Nephron progenitor cell (in vitro differentiated cells): Measurements from ENCODE around the gene TRIM63.

Experiments
- DNase-seq: peaks from one replicate; pipeline ENCODE4 v3.0.0; 2021
- H3K27ac Mint-ChIP-seq: 2 replicates; pipeline ENCODE4 v1.8.0; 2021; ENCODE audit warnings: mild to moderate bottlenecking, moderate library complexity, mixed read lengths
- H3K27me3 Mint-ChIP-seq: 2 replicates; pipeline ENCODE4 v1.8.0; 2021; ENCODE audit warnings: mild to moderate bottlenecking, low read depth, mixed read lengths; ENCODE audit not compliant: poor library complexity
- H3K36me3 Mint-ChIP-seq: 2 replicates; pipeline ENCODE4 v1.8.0; 2021; ENCODE audit warnings: low read depth, mixed read lengths
- H3K4me1 Mint-ChIP-seq: 2 replicates; pipeline ENCODE4 v1.8.0; 2021; ENCODE audit warnings: mixed read lengths
- H3K4me3 Mint-ChIP-seq: 2 replicates; pipeline ENCODE4 v1.8.0; 2021; ENCODE audit warnings: mild to moderate bottlenecking, moderate library complexity, mixed read lengths
- H3K9me3 Mint-ChIP-seq: 2 replicates; pipeline ENCODE4 v1.8.0; 2021; ENCODE audit warnings: mild to moderate bottlenecking, moderate library complexity, mixed read lengths
- CTCF ChIP-seq: fragments of 200-600 bp; sonication (generic); IDR thresholded peaks from 2 replicates; pipeline ENCODE4 v1.5.0; 2021; ENCODE audit warnings: antibody characterized with exemption

TRIM63 gene

DNA sequence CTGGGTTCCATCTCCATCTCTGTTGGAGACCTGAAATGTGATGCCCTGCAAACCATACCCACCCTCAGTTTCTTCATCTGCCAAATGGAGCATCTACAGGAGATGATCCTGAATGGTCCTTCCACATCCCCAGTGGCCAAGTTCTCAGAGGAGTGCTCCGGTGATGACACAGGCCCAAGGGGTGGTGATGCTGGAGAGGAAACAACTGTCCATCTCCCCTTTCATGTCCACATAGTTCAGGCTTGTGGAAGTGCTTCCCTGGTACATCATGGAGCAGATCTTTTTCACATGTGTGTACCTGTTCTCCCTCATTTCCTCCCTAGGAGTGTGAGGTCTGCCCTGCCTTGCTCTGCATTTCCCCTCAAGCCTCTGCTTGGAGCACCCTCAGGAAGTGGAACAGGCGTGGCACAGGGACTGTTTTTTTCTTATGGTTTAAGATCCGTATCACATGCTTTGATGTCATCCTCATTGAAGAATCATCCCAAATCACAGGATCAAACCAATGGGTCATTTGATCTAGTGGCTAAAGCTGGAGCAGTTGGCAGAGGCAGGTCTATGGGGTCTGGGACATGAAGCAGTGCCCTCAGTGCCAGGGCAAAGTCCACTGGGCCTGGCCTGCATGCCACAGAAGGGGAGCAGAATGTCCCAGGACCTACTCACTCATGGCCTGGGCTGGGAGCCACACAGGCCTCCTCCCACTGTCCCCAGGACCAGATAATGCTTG is 8.2 kb upstream of the TRIM63 start:
- H3K9me3 Mint-ChIP-seq: no peaks in the 10 kb centered on the region
- H3K4me1 Mint-ChIP-seq: peaks cover 29% of the 10 kb centered on the region
- no peak overlapping the region for H3K4me3 Mint-ChIP-seq
- no peak for TF ChIP-seq CTCF
- H3K27ac Mint-ChIP-seq: no peak overlapping the region
- peaks cover 32% of the 10 kb centered on the region for H3K27me3 Mint-ChIP-seq
- no peak for DNase-seq
- H3K36me3 Mint-ChIP-seq: no peaks in the 10 kb centered on the region

DNA sequence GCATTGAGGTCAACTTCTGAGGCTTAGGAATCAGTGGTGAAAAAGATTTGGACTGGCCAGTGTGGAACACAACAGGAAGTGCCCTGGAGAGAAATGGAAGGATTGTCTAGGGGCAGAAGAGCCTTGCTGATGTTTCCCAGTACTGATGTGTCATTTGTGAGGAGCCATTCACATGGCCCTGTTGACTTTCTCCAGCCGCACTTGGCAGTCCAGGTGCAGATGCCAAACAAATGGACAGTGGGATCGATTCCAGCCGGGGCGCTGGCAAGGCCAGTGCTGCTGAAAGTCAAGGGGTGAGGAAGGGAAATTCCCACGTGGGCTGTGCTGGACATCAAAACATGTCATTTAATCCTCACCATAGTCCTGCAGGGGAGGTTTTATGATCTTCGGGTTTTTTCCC is 4.9 kb upstream of the TRIM63 start:
- Mint-ChIP-seq H3K27ac (peak overlapping the region; percentile 20), H3K36me3 (no peaks in the 10 kb centered on the region), H3K4me1 (peaks cover 31% of the 10 kb centered on the region), H3K4me3 (no peak overlapping the region), H3K9me3 (no peaks in the 10 kb centered on the region), H3K27me3 (peaks cover 23% of the 10 kb centered on the region)
- DNase-seq: no peak
- TF ChIP-seq CTCF: no peak

DNA sequence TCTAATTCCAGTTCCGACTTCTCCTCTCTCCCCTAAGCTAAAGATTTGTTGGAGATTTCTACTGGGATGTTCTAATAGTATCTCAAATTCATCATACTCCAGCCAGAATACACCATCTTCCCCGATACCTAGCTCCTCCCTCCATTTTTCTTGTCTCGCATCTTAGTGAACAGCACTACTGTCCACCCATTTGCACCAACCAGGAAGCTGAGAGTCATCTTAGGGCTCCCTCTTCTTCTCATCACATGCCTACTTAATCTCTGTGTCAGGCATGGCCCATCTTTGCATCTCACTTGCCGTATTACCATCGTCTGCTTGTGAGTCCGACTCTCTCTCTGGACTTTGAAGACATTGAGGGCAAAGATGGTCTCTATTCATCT is 3.5 kb upstream of the TRIM63 start:
- TF ChIP-seq CTCF: no peak
- Mint-ChIP-seq H3K4me3 (no peak overlapping the region), H3K27me3 (peaks cover 20% of the 10 kb centered on the region), H3K4me1 (peaks cover 44% of the 10 kb centered on the region), H3K27ac (no peak overlapping the region), H3K9me3 (no peaks in the 10 kb centered on the region), H3K36me3 (no peaks in the 10 kb centered on the region)
- no peak for DNase-seq

GRCh38 chr1:26070296-26070962 is 3.0 kb upstream of the TRIM63 start:
- TF ChIP-seq CTCF: no peak
- H3K27me3 Mint-ChIP-seq: peaks cover 21% of the 10 kb centered on the region
- H3K4me3 Mint-ChIP-seq: no peak overlapping the region
- no peak overlapping the region for H3K27ac Mint-ChIP-seq
- no peak for DNase-seq
- no peaks in the 10 kb centered on the region for H3K36me3 Mint-ChIP-seq
- no peaks in the 10 kb centered on the region for H3K9me3 Mint-ChIP-seq
- peaks cover 46% of the 10 kb centered on the region for H3K4me1 Mint-ChIP-seq

GRCh38 chr1:26069941-26070295 is 2.5 kb upstream of the TRIM63 start:
- no peak for DNase-seq
- no peak overlapping the region for H3K4me3 Mint-ChIP-seq
- no peak overlapping the region for H3K27ac Mint-ChIP-seq
- H3K27me3 Mint-ChIP-seq: peaks cover 26% of the 10 kb centered on the region
- peaks cover 46% of the 10 kb centered on the region for H3K4me1 Mint-ChIP-seq
- no peak for TF ChIP-seq CTCF
- H3K36me3 Mint-ChIP-seq: no peaks in the 10 kb centered on the region
- no peaks in the 10 kb centered on the region for H3K9me3 Mint-ChIP-seq

DNA sequence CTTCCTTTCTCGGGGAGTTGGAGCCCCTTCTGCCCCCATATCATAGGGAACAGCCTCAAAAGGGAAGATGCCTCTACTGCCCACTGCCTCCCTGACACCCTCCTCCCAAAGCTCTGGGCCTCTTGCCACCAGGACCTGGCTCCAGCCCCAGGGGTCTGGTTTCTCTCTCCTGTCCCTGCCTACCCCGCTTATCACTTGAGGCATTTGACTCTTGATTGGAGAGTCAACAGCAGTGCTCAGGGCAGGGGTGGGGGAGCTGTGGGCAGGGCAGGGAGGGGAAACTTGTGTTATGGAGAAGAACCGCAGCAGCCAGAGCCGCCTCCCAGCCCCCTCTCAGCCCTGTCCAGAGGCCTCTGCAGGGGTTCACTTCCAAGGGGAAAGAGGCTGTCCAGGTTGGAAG is 573 bp downstream of the TRIM63 start:
- H3K9me3 Mint-ChIP-seq: no peaks in the 10 kb centered on the region
- no peak for DNase-seq
- peaks cover 22% of the 10 kb centered on the region for H3K27me3 Mint-ChIP-seq
- no peak overlapping the region for H3K4me3 Mint-ChIP-seq
- H3K27ac Mint-ChIP-seq: no peak overlapping the region
- TF ChIP-seq CTCF: no peak
- peaks cover 38% of the 10 kb centered on the region for H3K4me1 Mint-ChIP-seq
- no peaks in the 10 kb centered on the region for H3K36me3 Mint-ChIP-seq
